Anterior cingulate cortex (tissue), 58 donors: ENCODE results near the gene SYNGR1.

ENCODE experiments used
- DNase-seq, 58 donors: peaks; one replicate each; lab custom pipeline; 2025; lab: John Stamatoyannopoulos, UW

Gene SYNGR1

GRCh38 chr22:39422721-39423120 lies 72.9 kb downstream of the SYNGR1 start:
- no peak for DNase-seq

DNA sequence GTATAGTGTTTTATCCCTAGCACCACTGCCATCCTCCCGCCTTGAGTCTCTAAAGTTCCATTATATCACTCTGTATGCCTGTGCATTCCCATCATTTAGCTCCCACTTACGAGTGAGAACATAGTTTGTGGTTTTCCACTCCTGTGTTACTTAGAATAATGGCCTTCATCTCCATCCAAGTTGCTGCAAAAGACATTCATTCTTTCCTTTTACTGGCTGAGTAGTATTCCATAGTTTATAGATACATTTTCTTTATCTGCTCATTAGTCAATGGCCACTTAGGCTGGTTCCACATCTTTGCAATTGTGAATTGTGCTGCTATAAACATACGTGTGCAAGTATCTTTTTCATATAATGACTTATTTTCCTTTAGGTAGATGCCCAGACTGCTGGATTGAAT lies 74.2 kb downstream of the SYNGR1 start:
- no peak for DNase-seq

DNA sequence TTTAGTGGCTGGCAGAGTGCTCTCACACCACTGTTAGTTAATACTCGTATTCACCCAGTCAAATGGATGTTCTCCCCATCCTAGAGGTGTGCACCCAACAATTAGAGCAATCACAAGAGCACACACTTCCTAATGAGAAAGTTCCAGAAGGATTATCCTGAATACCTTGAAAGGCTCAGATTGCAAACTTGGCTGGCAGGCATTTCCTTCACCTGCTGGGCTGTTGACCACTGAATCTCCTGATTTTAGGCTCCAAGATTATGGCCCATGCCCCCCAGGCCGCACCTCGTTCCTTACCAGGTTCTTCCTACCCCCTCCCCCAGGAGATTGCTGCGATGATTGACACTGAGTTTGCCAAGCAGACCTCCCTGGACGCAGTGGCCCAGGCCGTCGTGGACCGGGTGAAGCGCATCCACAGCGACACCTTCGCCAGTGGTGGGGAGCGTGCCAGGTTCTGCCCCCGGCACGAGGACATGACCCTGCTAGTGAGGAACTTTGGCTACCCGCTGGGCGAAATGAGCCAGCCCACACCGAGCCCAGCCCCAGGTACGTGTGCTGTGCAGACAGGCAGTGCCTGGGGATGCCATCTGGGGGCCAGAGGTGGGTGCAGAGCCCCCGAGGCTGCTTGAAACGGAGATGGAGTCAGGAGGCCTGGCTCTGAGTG lies 76.7 kb downstream of the SYNGR1 start:
- no peak for DNase-seq

DNA sequence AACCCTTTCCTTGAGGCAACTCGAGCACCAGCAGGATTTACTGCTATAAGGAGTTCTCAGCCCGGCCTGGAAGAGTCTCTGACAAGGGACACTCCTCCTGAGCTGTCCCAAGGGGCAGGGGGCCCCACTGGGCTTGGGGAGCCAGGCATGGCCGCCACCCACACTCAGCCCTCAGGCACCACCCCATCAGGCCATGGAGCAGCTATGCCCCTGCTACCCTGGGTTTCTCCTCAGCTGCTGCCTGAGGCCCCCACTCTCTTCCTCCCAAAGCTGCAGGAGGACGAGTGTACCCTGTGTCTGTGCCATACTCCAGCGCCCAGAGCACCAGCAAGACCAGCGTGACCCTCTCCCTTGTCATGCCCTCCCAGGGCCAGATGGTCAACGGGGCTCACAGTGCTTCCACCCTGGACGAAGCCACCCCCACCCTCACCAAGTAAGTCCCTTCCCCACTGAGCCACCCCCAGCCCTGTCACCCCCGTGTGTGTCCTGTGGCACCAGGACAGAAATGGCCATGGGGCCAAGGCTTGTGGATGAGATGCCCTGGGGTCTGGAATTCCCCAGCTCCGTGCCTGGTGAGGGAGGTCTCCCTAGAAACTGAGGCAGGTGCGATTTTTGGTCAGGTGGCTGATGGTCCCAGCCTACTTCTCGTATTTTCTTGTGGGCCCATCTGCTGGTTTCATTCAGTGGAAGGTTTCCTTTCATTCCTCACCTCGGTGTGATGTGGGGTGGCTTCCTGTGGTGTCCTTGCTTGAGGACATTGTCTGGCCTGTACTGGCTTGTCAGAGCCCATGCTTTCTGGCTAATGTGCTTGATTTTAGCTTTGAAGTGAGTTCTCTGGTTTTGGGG lies 78.2 kb downstream of the SYNGR1 start:
- DNase-seq = no peak

DNA sequence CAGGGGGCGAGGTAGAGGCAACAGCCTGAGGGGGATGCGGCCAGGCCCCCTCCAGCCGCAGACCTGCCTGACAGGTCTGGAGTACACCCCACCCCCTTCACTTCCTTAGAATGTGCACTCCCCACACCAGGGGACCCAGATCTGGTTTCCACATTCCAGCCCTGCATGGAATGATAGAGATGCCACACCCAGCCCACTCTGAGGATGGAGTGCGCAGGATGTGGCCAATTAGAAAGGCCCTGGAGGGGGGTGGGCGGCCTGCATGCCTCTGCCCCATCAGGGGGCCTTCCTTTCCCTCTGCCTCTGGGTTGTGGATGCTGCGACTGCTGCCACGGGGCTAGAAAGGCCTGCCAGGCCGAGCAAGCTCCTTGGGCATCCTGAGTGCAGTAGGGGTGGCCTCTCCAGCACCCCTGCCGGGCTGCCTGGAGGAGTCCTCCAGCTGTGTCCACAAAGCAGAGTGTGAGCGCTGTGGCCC lies 78.8 kb downstream of the SYNGR1 start:
- DNase-seq = no peak

GRCh38 chr22:39429186-39429585 lies 79.4 kb downstream of the SYNGR1 start:
- DNase-seq = no peak

- no peak for DNase-seq
Observed at GRCh38 chr22:39429916-39430575, 80.3 kb downstream of the SYNGR1 start.

DNA sequence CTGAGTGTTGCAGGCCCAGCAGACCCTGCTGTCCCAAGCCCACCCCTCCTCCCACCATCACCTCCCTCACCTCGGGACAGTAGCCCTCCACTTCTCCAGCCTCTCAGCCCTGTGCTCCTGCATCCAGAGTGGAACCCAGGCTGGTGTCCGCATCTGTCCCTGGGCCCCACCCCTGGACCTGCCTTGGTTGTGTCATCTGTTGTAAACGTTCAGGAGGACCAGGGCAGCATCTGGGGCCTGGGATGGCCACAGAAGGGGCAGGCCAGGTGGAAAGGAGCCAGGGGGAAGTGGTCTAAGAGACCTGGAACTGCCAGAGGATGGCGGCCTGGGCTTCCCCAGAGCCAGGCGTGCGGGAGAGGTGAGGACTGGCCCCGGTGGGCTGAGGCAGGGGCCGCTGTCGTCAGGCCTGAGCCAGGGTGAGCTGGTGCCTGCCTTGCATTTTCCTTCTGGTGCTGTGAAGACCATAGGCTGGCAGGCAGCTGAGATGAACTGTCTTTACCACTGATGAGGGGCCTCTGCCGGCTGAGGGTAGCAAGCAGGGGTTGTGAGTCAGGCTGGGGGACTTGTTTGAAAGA lies 80.9 kb downstream of the SYNGR1 start:
- DNase-seq = no peak

DNA sequence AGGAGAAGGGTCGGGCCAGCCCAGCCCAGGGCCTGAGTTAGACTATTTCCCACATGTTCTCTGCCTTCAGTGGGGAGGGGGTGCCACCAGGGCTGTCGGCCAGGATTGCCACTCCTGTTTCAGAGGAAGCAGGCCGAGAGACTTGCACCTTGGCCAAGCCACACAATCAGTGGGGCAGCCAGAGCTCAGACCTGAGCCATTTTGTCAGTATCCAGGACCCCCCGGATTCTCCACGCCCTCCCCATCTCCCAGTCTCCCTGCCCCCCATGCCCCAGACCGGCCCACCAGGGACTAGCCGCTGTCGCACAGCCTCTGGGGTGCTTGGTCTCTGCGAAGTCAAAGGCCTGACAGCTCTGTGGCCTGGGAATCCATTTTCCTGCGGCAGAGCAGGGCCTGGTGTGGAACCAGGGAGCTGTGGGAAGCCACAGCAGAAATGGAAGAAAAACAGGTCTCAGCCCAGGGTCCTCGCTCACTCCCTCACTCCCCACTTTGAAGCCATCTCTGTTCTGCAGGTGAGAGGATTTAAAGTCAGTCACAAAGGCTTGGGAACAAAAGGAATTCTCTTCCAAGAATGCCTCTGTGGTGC lies 81.5 kb downstream of the SYNGR1 start:
- DNase-seq = no peak

DNA sequence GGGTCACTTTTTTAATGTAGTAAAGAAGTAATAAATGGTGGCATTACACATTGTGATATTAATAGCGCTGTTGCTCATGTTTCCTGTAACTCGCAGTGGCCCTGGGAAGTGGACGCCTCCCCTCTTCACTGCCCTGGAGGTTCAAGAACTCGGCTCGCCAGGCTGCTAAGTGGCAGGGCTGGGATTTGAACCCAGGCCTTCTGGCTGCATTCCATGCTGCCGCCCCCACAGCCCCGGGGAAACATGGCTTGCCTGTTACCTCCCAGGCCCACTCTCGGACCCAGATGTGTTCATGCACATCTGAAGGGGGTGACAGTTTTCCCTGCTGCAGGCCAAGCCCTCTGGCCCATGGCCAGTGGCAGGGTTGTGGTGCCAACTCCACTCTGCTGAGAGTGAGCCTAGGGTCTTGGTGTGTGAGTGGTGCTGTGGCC lies 82.0 kb downstream of the SYNGR1 start:
- peak in 1 of 58 donors; percentile 51 for DNase-seq

- peak in 5 of 58 donors; percentile 16 to 48 (median 20) for DNase-seq
Observed at GRCh38 chr22:39432361-39432811, 82.6 kb downstream of the SYNGR1 start.

DNA sequence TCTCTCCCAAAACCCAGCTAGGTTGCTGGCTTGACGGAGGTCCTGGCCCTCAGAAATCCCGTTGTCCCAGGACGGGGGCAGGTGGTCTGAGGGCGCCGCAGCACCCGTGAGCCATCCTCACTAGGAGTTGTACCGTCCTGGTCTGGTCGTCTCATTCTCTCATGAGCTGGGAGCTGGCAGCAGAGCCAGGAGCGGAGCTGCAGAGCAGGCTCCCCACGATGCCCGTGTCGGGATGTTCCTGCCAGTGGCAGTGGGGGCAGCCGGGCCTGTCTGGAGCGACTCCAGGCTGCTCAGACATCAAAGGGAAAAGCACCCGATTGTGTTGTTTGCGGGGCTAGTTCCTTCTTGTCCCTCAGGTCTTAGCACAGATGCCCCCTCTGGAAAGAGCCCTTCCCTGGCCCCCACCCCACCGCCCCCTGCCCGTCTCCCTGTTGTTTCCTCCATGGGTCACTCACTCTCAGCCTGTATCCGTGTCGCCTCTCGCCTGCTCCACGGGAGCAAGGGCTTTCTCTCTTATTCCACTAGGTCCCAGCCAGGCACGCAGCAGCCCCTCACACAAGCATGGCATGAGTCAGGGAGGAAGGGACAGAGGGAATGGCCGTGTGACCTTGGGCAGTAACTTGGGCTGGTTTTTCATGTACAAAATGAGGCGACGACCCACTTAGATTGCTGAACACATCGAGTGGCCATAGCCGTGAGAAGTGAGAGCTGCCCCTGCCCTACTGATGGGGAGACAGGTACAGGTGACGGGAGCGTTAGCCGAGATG lies 83.9 kb downstream of the SYNGR1 start:
- peak in 42 of 58 donors; percentile 21 to 84 (median 57) for DNase-seq

DNA sequence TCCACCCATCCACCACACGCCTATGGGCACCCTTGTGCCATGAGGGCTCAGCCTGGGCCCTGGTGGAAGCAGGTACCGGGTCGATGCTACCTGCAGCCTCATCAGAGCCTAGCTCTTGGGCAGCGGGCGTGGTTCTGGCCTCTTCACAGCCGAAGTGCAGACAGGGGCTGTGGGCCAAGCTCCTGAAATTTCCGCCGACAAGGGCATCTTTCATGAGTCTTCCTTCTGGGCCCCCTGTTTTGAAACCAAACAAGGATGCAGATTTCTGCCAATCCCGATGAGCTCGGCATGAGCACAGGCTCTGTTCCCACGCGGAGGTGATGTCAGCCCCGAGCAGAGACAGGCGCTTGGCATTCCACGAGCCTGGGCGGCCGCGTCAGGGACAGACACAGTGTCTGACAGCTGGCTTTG lies 84.5 kb downstream of the SYNGR1 start:
- peak in 55 of 58 donors; percentile 15 to 90 (median 69) for DNase-seq

GRCh38 chr22:39434721-39435120 lies 84.9 kb downstream of the SYNGR1 start:
- DNase-seq = peak in 3 of 58 donors; percentile 22 to 75 (median 55)
